Skeletal muscle satellite cell (primary cell): ENCODE measurements around the gene SUPT6H.

Source experiments
- H3K27me3 ChIP-seq: 2 replicates; pipeline ENCODE4 v1.7.0; 2013; ENCODE audit warnings: low read length; ENCODE audit not compliant: control insufficient read depth, insufficient read depth
- H3K36me3 ChIP-seq: 2 replicates; pipeline ENCODE4 v1.7.0; 2013; ENCODE audit warnings: mild to moderate bottlenecking, control low read depth, low read length; ENCODE audit not compliant: insufficient read depth
- H3K4me1 ChIP-seq: 2 replicates; pipeline ENCODE4 v1.7.0; 2013; ENCODE audit warnings: low read length; ENCODE audit not compliant: control insufficient read depth, insufficient read depth
- H3K4me2 ChIP-seq: 2 replicates; pipeline ENCODE4 v1.7.0; 2013; ENCODE audit warnings: mild to moderate bottlenecking, low read length
- H3K4me3 ChIP-seq: 2 replicates; pipeline ENCODE4 v1.7.0; 2013; ENCODE audit warnings: low read length
- H3K9ac ChIP-seq: 2 replicates; pipeline ENCODE4 v1.7.0; 2013; ENCODE audit warnings: mild to moderate bottlenecking, low read depth, low read length, moderate library complexity
- H3K9me3 ChIP-seq: replicated peaks from 2 replicates; pipeline ENCODE4 v1.7.0; 2013; ENCODE audit warnings: mild to moderate bottlenecking, control low read depth, low read length

The SUPT6H gene

DNA sequence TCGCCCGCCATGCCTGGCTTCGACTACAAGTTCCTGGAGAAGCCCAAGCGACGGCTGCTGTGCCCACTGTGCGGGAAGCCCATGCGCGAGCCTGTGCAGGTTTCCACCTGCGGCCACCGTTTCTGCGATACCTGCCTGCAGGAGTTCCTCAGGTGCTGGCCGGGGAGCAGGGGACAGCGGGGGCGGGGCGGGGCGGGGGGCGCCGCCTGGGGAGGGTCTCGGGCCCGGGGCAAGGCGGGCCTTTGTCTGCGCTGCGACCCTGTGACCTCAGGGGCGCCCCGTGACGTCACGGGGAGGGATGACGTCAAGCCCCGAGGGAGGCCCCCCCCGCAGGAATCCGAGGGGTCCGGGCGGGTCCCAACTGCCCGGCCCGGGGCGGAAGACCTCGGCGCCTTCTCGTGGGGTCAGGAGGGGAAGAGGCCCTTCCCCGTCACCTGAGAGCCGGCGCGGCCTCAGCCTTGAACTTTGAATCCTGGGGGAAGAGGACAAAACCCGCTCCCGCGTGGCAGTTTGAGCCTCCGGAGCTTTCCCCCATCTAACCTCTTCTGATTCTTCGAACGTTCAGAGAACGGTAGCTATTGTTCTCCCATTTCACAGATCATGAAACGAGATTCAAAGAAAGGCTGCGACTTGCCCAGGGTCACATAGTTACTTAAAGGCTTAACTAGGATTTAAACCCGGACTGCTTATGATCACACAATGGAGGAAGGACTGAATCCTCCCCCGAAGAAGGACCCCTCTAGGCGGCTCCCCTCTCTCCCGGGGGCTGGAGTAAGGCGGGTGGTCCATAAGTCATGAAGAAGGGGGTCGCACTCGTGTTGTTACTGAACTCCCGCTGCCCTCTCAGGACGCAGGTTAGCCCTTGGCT lies 82.3 kb downstream of the SUPT6H start:
- H3K36me3 ChIP-seq = peaks cover 36% of the 10 kb centered on the region
- peak overlapping the region; percentile 93 for H3K9ac ChIP-seq
- peaks cover 31% of the 10 kb centered on the region for H3K4me1 ChIP-seq
- H3K4me2 ChIP-seq = peak overlapping the region; percentile 96
- H3K4me3 ChIP-seq = peak overlapping the region; percentile 96
- H3K9me3 ChIP-seq = peaks cover 5% of the 10 kb centered on the region
- no peaks in the 10 kb centered on the region for H3K27me3 ChIP-seq

DNA sequence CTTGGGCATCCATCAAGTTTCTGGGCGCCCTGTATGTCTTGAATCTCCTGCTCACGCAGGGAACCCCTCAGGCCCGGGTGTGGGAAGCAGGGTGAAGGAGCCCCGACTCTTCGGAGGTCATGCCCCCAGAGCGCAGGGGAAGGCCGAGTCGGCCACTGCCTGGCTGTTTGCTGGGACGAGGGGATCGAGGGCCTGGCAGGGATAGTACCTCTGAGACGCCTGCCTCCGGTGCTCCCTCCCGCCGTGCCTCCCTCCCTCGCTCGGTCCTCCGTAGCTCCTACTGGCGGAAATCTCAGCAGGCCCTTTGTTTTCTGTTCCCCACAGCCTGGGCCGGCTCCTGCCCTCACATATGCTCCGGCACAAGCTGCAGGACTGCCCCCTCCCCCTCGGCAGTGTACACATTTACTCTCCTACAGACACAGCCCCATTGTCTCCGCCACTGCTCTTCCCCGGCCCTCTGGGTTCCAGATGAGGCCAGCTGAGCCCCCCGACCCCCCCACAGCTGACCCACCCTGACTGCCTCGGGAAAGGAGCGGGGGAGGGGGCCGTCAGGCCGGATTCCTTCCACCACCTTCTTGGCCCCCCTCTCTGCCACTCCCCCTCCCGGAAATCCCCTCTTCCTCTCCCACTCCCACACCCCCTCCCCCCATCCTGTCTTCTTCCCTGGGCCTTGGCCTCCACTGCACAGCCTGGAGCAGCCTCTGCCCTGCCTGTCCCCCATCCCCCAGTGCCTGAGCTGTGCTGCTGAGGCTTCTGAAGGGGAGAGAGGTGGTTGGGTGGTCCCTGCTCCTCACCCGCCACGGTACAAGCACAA lies 83.2 kb downstream of the SUPT6H start:
- Histone ChIP-seq H3K9me3 (peaks cover 4% of the 10 kb centered on the region), H3K9ac (peak overlapping the region; percentile 93), H3K4me1 (peaks cover 31% of the 10 kb centered on the region), H3K36me3 (peaks cover 43% of the 10 kb centered on the region), H3K27me3 (no peaks in the 10 kb centered on the region), H3K4me2 (peak overlapping the region; percentile 96), H3K4me3 (peak overlapping the region; percentile 96)

DNA sequence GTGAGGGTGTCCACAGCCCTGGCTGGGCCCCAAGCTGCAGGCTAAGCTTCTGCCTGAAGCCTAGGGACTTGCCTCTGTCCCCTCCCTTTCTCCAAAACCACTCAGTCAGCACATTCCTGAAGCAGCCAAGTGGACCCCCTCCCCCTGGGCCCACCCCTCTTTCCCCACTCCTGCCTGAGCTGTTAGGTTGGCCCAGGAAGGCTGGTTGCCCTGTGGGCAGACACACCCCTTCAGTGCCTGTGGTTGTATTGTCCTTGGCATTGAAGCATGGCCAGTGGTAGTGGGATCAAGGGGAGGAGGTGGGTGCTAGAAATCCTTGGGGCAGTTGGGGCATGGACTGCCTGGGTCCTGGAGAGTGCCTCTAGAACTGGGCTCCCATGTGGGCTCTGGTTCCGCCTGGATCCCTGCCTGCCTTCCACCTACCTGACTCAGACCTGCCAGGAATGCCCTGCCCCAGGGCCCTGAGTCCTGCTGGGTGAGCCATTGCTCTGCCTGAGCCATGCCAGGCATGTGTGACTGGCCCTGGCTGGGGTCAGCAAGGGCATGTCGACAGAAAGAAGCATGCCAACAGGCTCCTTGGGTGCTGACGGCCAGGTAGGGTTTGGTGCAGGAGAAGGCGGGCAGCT lies 83.9 kb downstream of the SUPT6H start:
- H3K4me1 ChIP-seq = peaks cover 31% of the 10 kb centered on the region
- H3K9me3 ChIP-seq = no peaks in the 10 kb centered on the region
- H3K36me3 ChIP-seq = peaks cover 50% of the 10 kb centered on the region
- H3K4me3 ChIP-seq = peak overlapping the region; percentile 96
- peak overlapping the region; percentile 96 for H3K4me2 ChIP-seq
- no peaks in the 10 kb centered on the region for H3K27me3 ChIP-seq
- peak overlapping the region; percentile 93 for H3K9ac ChIP-seq

DNA sequence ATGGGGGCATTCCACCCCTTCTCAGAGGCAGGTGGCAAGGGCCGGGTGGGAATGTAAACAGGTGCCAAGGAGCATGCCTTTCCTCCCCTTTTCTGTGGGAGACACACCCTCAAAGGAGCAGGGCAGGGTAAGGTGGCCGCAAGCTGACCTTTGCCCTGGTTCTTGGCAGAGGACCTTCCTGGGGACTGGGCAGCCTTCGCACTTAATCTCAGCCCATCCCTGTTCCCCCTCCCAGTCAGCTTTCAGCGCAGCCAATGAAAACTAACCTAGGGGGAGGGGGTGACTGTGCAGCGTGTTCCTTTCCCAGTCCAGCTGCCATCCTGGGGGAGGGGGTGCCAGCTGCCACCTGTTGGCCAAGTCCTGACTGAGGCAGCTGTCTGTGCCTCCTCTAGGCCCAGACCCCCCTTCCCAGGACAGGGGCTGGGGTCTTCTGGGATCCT lies 84.6 kb downstream of the SUPT6H start:
- peaks cover 31% of the 10 kb centered on the region for H3K4me1 ChIP-seq
- H3K36me3 ChIP-seq = peaks cover 55% of the 10 kb centered on the region
- H3K4me2 ChIP-seq = peak overlapping the region; percentile 96
- H3K27me3 ChIP-seq = no peaks in the 10 kb centered on the region
- no peaks in the 10 kb centered on the region for H3K9me3 ChIP-seq
- H3K4me3 ChIP-seq = peak overlapping the region; percentile 96
- H3K9ac ChIP-seq = peak overlapping the region; percentile 9

- Histone ChIP-seq H3K4me1 (peaks cover 31% of the 10 kb centered on the region), H3K36me3 (peaks cover 60% of the 10 kb centered on the region), H3K27me3 (no peaks in the 10 kb centered on the region), H3K9ac (no peak overlapping the region), H3K9me3 (no peaks in the 10 kb centered on the region), H3K4me3 (no peak overlapping the region), H3K4me2 (peak overlapping the region; percentile 96)
These were observed 85.2 kb downstream of the SUPT6H start for GRCh38 chr17:28747051-28747691.

GRCh38 chr17:28747801-28748750 lies 86.1 kb downstream of the SUPT6H start:
- no peak overlapping the region for H3K4me3 ChIP-seq
- no peaks in the 10 kb centered on the region for H3K9me3 ChIP-seq
- H3K27me3 ChIP-seq = no peaks in the 10 kb centered on the region
- H3K4me1 ChIP-seq = peaks cover 24% of the 10 kb centered on the region
- H3K4me2 ChIP-seq = no peak overlapping the region
- no peak overlapping the region for H3K9ac ChIP-seq
- peaks cover 64% of the 10 kb centered on the region for H3K36me3 ChIP-seq

GRCh38 chr17:28748852-28749515 lies 87.0 kb downstream of the SUPT6H start:
- no peak overlapping the region for H3K9ac ChIP-seq
- no peaks in the 10 kb centered on the region for H3K27me3 ChIP-seq
- peaks cover 64% of the 10 kb centered on the region for H3K36me3 ChIP-seq
- no peak overlapping the region for H3K4me2 ChIP-seq
- peaks cover 18% of the 10 kb centered on the region for H3K4me1 ChIP-seq
- no peaks in the 10 kb centered on the region for H3K9me3 ChIP-seq
- H3K4me3 ChIP-seq = no peak overlapping the region

DNA sequence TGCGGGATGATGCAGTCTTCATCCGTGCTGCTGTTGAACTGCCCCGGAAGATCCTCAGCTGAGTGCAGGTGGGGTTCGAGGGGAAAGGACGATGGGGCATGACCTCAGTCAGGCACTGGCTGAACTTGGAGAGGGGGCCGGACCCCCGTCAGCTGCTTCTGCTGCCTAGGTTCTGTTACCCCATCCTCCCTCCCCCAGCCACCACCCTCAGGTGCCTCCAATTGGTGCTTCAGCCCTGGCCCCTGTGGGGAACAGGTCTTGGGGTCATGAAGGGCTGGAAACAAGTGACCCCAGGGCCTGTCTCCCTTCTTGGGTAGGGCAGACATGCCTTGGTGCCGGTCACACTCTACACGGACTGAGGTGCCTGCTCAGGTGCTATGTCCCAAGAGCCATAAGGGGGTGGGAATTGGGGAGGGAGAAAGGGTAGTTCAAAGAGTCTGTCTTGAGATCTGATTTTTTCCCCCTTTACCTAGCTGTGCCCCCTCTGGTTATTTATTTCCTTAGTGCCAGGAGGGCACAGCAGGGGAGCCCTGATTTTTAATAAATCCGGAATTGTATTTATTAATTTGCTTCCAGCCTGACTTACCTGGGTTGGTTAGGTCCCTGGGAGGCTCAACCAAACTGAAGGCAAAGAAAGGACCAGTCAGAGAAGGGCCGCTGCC lies 87.6 kb downstream of the SUPT6H start:
- Histone ChIP-seq H3K4me2 (no peak overlapping the region), H3K4me1 (peaks cover 18% of the 10 kb centered on the region), H3K27me3 (no peaks in the 10 kb centered on the region), H3K9ac (no peak overlapping the region), H3K4me3 (no peak overlapping the region), H3K36me3 (peaks cover 62% of the 10 kb centered on the region), H3K9me3 (no peaks in the 10 kb centered on the region)

GRCh38 chr17:28750178-28751047 lies 88.4 kb downstream of the SUPT6H start:
- Histone ChIP-seq H3K4me1 (peaks cover 19% of the 10 kb centered on the region), H3K9me3 (no peaks in the 10 kb centered on the region), H3K36me3 (peaks cover 63% of the 10 kb centered on the region), H3K27me3 (no peaks in the 10 kb centered on the region), H3K4me3 (no peak overlapping the region), H3K4me2 (no peak overlapping the region), H3K9ac (peak overlapping the region; percentile 5)
